ENCODE measurements around the gene VSTM2B. TPM values are rescaled to one million over a fixed set of nuclear protein-coding genes. Genes with fewer than 3 reads are reported as not detected.

The VSTM2B gene
- total RNA-seq, 1 experiment from 2014 or later = 0.31 TPM

GRCh38 chr19:29540114-29540513, 14.3 kb downstream of the VSTM2B start:
- Histone ChIP-seq H3K27me3 (ENCODE audit: insufficient read depth, low read length) (no peaks in the 10 kb centered on the region; the same call in 1 of the 2 replicates), H3K79me2 (ENCODE audit: insufficient read depth, low read length) (no peaks in the 10 kb centered on the region), H2AFZ (ENCODE audit: low read length) (no peak overlapping the region), H3K79me1 (ENCODE audit: insufficient read depth, low read depth, low read length, poor library complexity, severe bottlenecking) (no peaks in the 10 kb centered on the region), H2AK5ac (ENCODE audit: insufficient read length, low read length) (no peak overlapping the region), H3K4ac (ENCODE audit: low read depth, low read length) (no peak overlapping the region), H3K9me3 (ENCODE audit: control insufficient read depth, low read depth, low read length) (no peaks in the 10 kb centered on the region), H4K91ac (ENCODE audit: insufficient read length, low read depth, low read length) (no peak overlapping the region), H3K9ac (ENCODE audit: extremely low read depth, insufficient read length, low read length) (no peak overlapping the region), H3K23ac (ENCODE audit: insufficient read length, low read depth, low read length) (no peak overlapping the region), H2BK120ac (ENCODE audit: low read depth, low read length, poor library complexity, severe bottlenecking) (no peak overlapping the region), H3K18ac (ENCODE audit: insufficient read length, low read depth, low read length) (no peak overlapping the region), H4K5ac (ENCODE audit: insufficient read length, low read depth, low read length) (no peak overlapping the region), H3K56ac (ENCODE audit: insufficient read length, low read depth, low read length) (no peak overlapping the region), H4K8ac (replicated peaks; ENCODE audit: insufficient read length, low read depth, low read length) (no peak overlapping the region), H2BK20ac (ENCODE audit: low read depth, low read length, poor library complexity, severe bottlenecking) (no peak overlapping the region), H3K4me2 (ENCODE audit: insufficient read depth, insufficient read length, low read length) (no peak overlapping the region), H3K27ac (ENCODE audit: insufficient read length, low read depth, low read length) (no peak overlapping the region), H3T11ph (ENCODE audit: low read length) (no peak overlapping the region), H2BK12ac (ENCODE audit: insufficient read length, low read depth, low read length) (no peak overlapping the region), H3K23me2 (ENCODE audit: insufficient read length, low read depth, low read length, poor library complexity, severe bottlenecking) (no peaks in the 10 kb centered on the region), H2BK15ac (ENCODE audit: low read depth, low read length) (no peak overlapping the region), H3K4me1 (ENCODE audit: insufficient read depth, low read length) (no peaks in the 10 kb centered on the region), H2BK5ac (ENCODE audit: insufficient read length, low read length) (no peak overlapping the region), H3K14ac (ENCODE audit: insufficient read depth, low read length) (no peak overlapping the region), H4K20me1 (ENCODE audit: control insufficient read depth, insufficient read depth, insufficient read length) (peaks cover 2% of the 10 kb centered on the region)
- peak; percentile 17 for DNase-seq
- Mint-ChIP-seq H3K27ac (no peak overlapping the region), H3K27me3 (ENCODE audit: low read depth) (peaks cover 40% of the 10 kb centered on the region), H3K4me1 (peaks cover 10 to 13% of the 10 kb centered on the region in 2 experiments; a peak in 3 of 4 replicates), H3K9me3 (peaks cover 2 to 3% of the 10 kb centered on the region in 2 experiments; a peak in 1 of 5 replicates), H3K4me3 (no peak overlapping the region), H3K36me3 (ENCODE audit: insufficient read depth in 1 of 3, low read depth in 3 of 3) (no peaks in the 10 kb centered on the region)
- WGBS (ENCODE audit: extremely low coverage, insufficient read length, low lambda C conversion rate) = no CpG with 5 or more reads among the region's 1 CpG
- TF ChIP-seq CTCF (conservative IDR thresholded peaks at IDR 0.05) = no peak
